ENCODE measurements around the gene ZNF740. TPM values are rescaled to one million over a fixed set of nuclear protein-coding genes. Genes with fewer than 3 reads are reported as not detected.
A peak's percentile ranks its signal among the peaks of the same experiment; 100 is the strongest.

ZNF740 gene
- polyA plus RNA-seq, 3 donors, result 6.3 to 9.2 (median 9.1) TPM

GRCh38 chr12:53219292-53219955, 38.9 kb downstream of the ZNF740 start:
- WGBS, 3 donors, result 2 to 18% (median 6%) methylated on average over 27 of the region's 27 CpGs
- H3K27ac ChIP-seq (ENCODE audit: low read depth, low read length), result no peak overlapping the region

- H3K27ac ChIP-seq (ENCODE audit: low read depth, low read length), result peak overlapping the region; percentile 7
- WGBS, 3 donors, result 0% methylated on average over 40 to 49 of the region's 53 CpGs
Measured at GRCh38 chr12:53219956-53220693, 39.6 kb downstream of the ZNF740 start.

DNA sequence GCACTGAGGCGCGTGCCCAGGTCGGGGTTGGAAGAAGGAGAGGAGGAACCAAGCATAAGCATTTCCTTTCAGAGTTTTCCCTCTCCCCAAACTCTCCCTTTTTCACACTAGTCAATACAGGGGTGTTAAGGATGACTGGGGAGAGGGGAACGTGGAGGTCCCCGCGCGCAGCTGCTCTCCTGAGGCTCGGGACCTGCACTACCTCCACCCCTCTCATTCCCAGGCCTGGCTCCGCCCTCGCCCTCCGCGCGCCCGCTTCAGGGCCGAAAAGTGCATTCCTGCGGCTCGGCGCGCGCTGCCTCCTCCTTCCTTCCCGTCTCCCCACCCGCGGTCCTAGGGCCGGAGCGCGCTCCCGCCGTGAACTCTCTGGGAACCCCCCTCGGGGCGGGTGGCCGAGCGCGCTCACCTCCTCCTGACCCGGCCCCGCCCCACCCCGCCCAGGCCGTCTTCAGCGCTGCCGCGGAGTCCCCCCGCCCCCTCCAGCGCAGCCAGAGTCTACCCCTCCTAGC, 40.2 kb downstream of the ZNF740 start:
- peak overlapping the region; percentile 90 for H3K27ac ChIP-seq (ENCODE audit: low read depth, low read length)
- WGBS, 3 donors, result 0% methylated on average over 40 to 42 of the region's 42 CpGs

DNA sequence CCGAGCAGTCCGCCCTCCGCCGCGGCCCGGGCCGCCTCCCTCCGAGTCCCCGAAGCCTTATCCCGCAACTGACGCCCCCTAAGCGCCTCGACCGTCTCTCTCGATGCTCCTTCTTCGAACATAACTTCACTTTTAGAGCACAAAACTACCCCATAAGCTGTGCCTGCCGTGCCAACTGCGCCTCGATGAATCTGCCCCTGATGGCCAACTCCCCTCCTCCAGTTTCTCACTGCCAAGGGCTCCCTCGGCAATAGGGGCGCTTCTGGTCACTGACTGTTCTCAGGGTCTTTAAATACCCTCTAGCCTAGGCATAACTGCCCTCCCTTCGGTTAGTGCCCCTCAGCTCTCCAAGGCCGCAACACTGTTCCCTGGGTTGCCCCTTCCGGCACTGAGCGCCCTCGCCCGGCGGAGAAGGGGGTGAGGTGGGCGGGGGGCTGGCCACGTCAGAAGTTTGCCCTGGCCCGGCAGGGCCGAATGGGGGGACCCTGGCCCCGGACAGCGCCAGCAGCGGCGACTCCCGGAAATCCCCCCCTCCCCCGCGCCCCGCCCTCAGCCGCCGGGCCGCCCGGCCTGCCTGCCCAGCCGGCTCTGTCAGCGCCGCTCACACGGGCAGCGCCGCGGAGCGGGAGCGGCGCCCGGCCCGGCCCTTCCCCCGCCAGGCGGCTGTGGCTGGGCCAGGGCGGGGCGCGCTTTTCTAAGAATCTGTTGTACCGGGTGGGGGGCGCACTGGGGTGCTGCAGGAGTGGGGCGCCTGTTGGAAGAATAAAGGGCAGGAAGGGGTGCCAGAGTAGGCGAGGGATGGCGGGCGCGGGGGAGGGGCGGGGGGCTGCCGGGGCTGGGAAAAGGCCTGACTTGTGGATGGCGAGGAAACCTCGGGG, 40.9 kb downstream of the ZNF740 start:
- peak overlapping the region; percentile 90 for H3K27ac ChIP-seq (ENCODE audit: low read depth, low read length)
- 1% methylated on average over 56 to 72 of the region's 72 CpGs for WGBS, 3 donors

- 38 to 61% (median 38%) methylated on average over 5 of the region's 5 CpGs for WGBS, 3 donors
Measured at GRCh38 chr12:53222170-53222721, 41.7 kb downstream of the ZNF740 start.

DNA sequence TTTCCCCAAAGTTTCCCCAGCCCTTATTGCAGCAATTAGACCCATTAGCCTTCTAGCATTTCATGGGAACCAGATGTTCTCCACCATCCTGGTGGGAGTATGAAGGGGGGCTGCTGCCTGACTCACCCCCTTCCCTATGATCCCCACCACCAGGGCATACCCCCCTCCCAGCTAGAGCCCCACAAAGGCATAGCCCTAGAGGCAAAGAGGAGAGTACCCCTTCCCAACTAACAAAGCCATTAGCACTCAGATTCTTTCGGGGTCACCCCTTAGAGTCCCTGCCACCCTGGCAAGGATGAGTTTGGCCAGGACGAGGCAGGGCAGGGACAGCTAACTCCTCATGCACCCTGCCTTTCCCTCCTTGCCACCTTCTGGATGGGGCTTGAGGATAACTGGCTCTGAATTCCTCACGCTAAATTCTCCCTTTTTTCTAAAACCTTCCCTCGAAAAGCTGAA, 42.3 kb downstream of the ZNF740 start:
- 63 to 73% (median 63%) methylated on average over 4 of the region's 4 CpGs for WGBS, 3 donors
- H3K27ac ChIP-seq (ENCODE audit: low read depth, low read length), result peak overlapping the region; percentile 24

More at GRCh38 chr12:53222170-53222721, 41.7 kb downstream of the ZNF740 start:
- peak overlapping the region; percentile 59 for H3K27ac ChIP-seq (ENCODE audit: low read depth, low read length)

DNA sequence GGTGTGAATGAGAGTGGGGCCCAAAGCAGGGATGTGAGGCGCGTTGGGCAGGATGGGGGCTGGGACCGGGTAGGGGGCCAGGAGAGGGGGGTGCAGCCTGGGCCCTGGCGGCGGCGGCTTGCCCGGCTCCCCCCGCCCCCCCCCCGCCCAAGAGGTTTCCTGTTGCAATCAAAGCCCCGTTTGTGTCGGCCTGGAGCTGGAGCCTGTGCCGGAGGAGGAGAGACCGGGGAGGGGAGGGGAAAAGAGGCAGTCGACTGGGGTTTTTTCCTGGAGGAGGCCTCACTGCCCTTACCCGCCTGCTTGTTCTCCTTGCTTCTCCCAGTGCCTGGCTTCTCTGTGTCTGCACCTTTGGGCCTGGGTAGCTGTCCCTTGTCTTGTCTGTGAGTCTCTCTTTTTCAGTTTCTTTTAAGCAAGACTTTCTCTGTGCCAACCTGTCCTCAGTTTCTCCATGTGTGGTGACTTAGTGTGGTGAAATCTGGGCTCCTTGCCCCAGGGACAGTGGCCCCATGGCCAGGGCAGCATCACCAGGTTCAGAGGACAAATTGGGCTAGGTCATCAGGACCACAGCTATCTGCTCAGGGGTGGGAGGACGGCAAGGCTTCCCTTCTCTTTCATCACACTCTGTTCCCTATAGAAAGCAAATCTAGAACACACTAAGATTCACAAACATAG, 43.0 kb downstream of the ZNF740 start:
- H3K27ac ChIP-seq (ENCODE audit: low read depth, low read length), result peak overlapping the region; percentile 68
- 12 to 34% (median 13%) methylated on average over 12 to 16 of the region's 16 CpGs for WGBS, 3 donors

DNA sequence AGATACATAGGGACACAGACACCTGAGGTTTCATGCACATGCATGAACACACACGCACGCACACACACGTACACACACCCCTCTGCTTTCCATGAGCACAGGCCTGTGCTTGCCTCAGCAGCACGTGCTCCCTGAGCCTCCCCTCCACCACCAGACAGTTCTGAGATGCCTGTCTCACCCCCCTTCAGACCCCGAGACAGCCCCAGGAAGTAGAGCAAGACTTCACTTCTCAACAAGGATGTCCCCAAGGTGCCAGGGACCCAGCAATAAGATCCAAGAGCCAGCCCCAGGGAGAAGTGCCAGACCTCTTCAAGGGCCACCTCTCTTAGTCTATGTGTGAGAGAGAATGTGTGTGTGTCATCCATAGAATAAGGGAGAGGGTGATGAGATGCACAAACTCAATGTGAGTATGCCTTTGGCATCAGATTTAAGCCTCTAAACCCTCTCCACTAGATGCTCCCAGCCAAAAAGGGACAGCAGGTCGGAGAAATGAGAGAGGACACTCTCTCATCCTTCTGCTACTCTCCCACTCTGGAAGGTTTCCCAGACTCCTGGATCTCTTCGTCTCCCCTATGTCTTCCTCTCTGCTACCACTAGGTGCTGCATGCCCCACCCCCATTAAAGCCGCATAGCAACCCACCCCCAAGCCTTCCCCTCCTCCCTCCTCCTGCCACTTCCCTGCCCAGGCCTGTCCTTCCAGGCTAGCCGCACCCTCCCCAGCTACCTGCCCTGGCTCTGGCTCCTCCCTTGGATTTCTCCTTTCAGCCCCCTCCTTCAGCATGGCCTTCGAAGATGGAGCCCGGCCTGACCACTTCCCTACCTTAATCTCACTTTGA, 43.8 kb downstream of the ZNF740 start:
- WGBS, 3 donors, result 68 to 74% (median 68%) methylated on average over 11 of the region's 11 CpGs
- peak overlapping the region; percentile 68 for H3K27ac ChIP-seq (ENCODE audit: low read depth, low read length)

DNA sequence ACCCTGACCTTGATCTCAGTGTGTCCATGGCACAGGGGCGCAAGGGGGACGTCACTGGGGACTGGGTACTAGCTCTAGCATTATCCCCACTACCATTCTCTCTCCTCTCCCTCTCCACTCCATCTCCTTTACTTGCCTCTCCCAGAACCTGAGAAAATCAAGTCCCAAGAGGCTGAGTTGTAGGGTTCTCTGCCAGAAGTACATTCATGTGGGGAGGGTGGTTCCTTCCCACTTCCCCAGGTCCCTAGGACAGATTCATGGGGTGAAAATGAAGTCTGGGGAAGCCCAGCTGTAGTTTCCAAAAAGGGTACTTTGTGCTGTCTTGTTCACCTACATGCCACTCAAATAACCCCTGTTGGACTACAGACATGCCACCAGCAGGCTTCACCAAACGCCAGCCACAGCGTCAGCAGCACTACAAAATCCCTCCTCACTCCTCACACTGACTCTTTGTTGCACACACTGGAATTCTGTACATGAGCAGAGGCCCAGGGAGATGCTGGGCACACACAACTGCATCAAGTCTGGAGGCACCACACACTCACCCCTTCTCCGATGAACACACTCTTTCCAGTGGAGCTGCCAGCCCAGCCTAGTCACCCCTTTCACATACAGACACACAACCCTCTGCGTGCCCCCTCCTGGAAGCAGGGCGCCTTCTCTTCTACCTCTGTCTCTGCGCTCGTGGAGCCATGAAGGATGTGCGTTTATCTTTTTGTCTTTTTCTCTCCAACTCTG, 44.5 kb downstream of the ZNF740 start:
- WGBS, 3 donors, result 80 to 89% (median 84%) methylated on average over 10 of the region's 10 CpGs
- H3K27ac ChIP-seq (ENCODE audit: low read depth, low read length), result no peak overlapping the region

GRCh38 chr12:53225635-53226424, 45.3 kb downstream of the ZNF740 start:
- 89 to 93% (median 91%) methylated on average over 10 of the region's 10 CpGs for WGBS, 3 donors
- no peak overlapping the region for H3K27ac ChIP-seq (ENCODE audit: low read depth, low read length)

DNA sequence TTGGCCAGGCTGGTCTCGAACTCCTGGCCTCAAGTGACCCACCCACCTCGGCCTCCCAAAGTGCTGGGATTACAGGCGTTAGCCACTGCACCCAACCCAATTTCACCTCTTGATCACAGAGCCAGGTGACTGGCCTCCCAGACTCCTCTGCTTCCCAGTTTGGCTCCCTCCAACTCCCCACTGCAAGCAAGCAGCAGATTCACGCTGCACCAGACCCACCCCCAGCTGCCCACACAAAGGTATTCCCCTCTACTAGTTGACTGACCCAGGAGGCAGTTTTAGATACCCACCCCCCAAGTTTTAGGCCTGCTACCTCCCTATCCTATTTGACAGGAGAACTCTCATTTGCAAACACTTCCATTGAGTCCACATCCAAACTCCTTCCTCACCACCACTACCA, 46.3 kb downstream of the ZNF740 start:
- WGBS, 3 donors, result 91 to 98% (median 94%) methylated on average over 4 of the region's 4 CpGs

GRCh38 chr12:53227341-53227740, 46.8 kb downstream of the ZNF740 start:
- no peak overlapping the region for H3K27ac ChIP-seq (ENCODE audit: low read depth, low read length)
- 91 to 96% (median 95%) methylated on average over 11 of the region's 11 CpGs for WGBS, 3 donors

More for the DNA sequence above, 46.3 kb downstream of the ZNF740 start:
- no peak overlapping the region for H3K27ac ChIP-seq (ENCODE audit: low read depth, low read length)

DNA sequence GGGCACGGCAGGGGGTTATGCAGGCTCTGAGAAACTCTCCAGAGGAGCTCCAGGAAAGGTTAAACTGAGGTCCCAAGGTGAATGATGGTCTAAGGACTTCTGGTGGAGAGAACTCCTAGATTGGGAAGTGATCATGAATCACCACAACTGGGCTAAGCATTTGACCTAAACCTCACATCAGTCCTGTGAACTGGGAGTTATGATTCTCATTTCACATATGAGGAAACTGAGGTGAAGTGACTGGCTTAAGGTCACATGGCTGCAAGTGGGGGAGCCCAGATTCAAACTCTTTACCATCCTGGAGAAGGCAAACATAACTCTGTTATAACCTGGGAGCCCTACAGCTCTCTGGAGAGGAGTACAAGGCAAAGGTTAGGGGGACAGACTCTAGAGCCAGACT, 47.3 kb downstream of the ZNF740 start:
- no peak overlapping the region for H3K27ac ChIP-seq (ENCODE audit: low read depth, low read length)
- 70 to 95% (median 82%) methylated on average over 1 of the region's 1 CpG for WGBS, 3 donors

DNA sequence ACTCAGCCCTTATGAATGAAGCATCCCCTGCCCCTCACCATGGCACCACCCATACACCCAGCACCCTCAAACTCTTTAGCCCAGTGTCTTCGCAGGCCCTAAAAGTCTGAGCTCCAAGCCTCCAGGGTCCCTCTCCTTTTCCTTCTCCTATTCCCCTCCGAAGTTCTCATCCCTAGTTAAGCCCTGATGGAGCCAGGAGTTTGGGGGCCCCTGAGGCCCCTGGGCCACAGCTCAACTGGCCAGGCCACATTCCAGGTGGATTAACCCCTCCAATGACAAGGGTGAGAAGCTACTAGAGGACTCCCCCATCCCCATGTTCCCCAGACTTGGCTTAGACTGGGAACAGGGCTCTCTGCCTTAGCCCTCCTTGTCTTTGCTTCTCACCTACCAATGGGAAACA, 48.9 kb downstream of the ZNF740 start:
- 89 to 91% (median 90%) methylated on average over 2 of the region's 2 CpGs for WGBS, 3 donors
- H3K27ac ChIP-seq (ENCODE audit: low read depth, low read length), result no peak overlapping the region

DNA sequence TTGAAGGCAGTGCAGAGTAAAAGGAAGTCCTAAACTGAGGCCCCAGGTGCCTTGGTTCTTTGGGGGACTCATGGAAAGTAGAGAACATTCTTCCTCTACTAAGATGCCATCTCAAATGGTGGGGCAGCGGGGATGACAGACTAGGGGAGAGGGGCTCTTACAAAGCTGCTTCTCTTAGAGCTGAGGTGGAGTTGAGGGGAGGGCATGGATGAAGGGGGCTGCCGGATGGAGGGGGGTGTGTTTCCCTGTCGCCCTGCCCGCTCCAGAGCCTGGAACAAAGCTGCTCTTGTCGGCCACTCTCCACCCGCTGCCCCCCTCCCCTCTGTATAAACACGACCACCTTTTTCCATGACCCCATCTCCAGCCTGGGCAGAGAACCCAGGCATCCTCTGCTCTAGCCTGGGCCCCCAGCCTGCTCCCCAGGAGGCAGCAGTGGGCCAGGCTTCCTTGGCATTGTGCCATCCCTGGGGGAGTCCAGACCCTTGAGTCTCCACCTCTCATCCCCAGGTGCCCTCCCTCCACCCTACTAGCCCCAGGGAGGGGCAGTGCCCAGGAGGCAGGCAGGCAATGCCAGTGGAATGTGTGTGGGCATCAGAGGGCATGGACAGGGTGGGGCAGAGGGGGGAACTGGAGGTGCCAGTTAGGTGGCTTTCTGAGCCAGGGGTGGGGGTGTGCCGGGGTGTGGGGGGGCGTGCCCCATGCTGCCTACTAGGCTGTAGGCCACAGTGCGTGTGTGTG, 49.8 kb downstream of the ZNF740 start:
- no peak overlapping the region for H3K27ac ChIP-seq (ENCODE audit: low read depth, low read length)
- 70 to 83% (median 71%) methylated on average over 8 to 10 of the region's 10 CpGs for WGBS, 3 donors

All from adipose tissue (tissue), 3 donors.